GM21526 (cell line): Measurements from ENCODE around the gene CDK14.
"Not testable (repeated sequence)": the region's sequence is repeated elsewhere in the genome, so short reads cannot be mapped to it uniquely, and the experiment has no call there.

Experiments used
- ATAC-seq: cut with Tn5 transposase; IDR thresholded peaks from one replicate; pipeline ENCODE4 v1.9.1; 2021; ENCODE audit warnings: moderate library complexity; ENCODE audit not compliant: unreplicated experiment, low FRiP score

CDK14 gene

GRCh38 chr7:90749262-90749661 lies 153.1 kb downstream of the CDK14 start:
- ATAC-seq: no peak

DNA sequence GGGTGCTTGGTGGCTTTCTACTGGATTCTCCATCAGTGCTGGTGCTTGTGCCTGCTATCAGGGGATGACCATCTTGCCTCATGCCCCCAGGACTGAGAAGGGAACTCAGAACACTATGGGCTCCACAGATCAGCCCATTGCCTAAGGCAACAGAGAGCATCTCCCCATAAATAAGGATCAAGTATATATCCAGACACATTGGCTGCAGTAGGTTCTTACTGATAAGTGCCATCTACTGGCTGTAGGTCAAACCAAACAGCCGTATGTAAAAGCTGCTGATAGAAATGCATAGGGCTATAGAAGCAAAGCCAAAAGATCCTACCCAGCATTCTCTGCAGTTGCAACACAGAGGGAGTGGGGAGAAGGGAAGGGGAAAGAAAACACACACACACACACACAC lies 153.7 kb downstream of the CDK14 start:
- no peak for ATAC-seq

GRCh38 chr7:90751595-90751994 lies 155.5 kb downstream of the CDK14 start:
- ATAC-seq: no peak

GRCh38 chr7:90752051-90752450 lies 155.9 kb downstream of the CDK14 start:
- no peak for ATAC-seq

DNA sequence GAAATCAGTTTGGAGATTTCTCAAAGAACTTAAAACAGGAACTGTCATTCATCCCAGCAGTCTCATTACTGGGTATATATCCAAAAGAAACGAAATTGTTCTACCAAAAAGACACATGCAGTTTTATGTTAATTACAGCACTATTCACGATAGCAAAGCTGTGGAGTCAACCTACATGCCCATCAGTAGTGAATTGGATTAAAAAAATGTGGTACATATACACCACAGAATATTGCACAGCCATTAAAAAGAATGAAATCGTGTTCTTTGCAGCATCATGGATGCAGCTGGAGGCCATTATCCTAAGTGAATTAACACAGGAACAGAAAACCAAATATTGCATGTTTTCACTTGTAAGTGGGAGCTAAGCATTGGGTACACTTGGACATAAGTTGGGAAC lies 158.9 kb downstream of the CDK14 start:
- no peak for ATAC-seq

DNA sequence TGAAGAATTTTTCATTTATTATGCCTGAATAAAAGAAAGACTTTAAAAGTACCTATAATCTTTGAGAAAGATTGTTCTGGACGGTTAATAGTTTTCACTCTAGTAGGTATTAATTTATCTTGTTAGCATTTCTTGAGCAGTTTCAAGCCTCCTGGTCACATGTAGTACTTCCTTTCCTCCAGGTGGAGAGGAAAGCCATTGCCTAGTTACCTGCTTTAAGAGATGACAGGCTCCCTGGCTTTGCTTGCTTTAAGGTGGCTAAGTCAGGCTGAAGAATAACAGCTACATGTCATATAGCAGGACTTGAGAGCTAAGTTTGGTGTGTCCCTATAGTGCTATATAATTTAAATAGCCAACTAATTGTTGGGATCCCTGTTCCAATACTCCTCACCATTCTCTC lies 160.2 kb downstream of the CDK14 start:
- ATAC-seq: no peak

DNA sequence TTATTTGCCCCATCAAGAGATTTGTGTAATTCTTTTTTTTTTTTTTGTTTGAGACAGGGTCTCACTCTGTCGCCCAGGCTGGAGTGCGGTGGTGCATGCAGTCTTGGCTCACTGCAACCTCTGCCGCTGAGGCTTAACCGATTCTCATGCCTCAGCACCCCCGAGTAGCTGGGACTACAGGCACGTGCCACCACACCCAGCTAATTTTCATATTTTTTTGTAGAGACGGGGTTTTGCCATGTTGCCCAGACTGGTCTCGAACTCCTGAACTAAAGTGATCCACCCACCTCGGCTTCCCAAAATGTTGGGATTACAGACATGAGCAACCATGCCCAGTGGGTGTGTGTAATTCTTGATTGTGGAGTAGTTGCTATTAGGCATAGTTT lies 161.4 kb downstream of the CDK14 start:
- peak; percentile 71 for ATAC-seq

GRCh38 chr7:90758933-90759562 lies 162.9 kb downstream of the CDK14 start:
- ATAC-seq: no peak

DNA sequence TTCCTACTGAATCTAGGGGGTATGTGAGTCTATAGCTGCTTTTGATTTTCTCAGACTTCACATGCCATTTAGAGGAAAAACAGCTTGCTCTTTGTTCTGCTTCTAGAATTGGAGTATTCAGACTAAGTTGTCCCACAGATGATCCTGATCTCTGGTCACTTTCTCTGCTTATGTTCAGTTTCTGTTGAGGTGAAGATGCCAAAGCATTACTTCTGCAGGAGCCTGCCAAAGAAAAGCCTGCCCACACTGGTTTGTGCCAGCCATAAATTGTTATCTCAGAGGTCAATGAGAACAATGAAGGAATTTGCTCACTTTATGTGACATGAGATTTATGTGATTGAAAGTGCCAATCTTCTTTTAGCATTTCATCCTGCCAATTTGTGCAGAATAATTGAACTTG lies 163.6 kb downstream of the CDK14 start:
- no peak for ATAC-seq

- no peak for ATAC-seq
Measured at GRCh38 chr7:90760892-90761291, 164.8 kb downstream of the CDK14 start.

- ATAC-seq: no peak
Measured at GRCh38 chr7:90761584-90761983, 165.5 kb downstream of the CDK14 start.

- no peak for ATAC-seq
Measured at GRCh38 chr7:90763108-90763507, 167.0 kb downstream of the CDK14 start.

DNA sequence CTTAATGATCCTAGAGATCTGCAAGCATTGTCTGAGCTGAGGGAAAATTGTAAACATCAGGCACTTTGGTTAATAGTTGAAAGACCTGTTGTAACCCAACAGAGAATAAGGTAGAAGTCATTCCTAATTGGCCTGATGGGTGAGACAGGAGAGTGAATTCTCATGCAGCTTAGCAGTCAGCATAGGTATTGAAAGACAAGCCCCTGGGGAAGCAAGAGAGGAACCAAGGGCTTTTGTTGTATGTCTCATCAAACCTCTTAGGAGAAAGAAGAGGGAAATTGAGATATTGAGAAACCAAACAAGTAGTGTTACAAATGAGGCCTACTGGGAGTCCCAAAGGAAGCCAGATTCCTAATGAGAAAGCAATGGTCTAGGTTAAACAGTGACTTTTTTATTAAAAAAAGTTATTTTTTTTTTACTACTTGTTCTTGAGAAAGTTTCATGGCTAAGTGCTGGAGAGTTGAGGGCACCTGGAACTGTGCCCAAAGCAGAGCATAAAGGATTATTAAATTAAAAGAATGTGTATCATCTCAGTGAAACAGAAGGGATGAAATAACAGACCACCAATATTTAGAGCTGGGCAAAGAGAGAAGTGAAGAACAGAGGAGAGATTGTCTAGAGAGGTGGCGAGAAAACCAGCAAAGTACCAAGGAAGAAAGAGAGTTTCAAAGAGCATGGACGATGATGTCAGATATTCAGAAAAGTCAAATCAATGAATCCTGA lies 168.9 kb downstream of the CDK14 start:
- no peak for ATAC-seq

- ATAC-seq: no peak
Measured at GRCh38 chr7:90766814-90767564, 170.9 kb downstream of the CDK14 start.

GRCh38 chr7:90768301-90768700 lies 172.2 kb downstream of the CDK14 start:
- ATAC-seq: no peak

GRCh38 chr7:90769036-90769435 lies 172.9 kb downstream of the CDK14 start:
- no peak for ATAC-seq

- not testable (repeated sequence) for ATAC-seq
Measured at GRCh38 chr7:90769566-90769965, 173.4 kb downstream of the CDK14 start.

- ATAC-seq: no peak
Measured at GRCh38 chr7:90771281-90771680, 175.2 kb downstream of the CDK14 start.

GRCh38 chr7:90772410-90772809 lies 176.3 kb downstream of the CDK14 start:
- no peak for ATAC-seq

GRCh38 chr7:90773269-90773668 lies 177.1 kb downstream of the CDK14 start:
- no peak for ATAC-seq

- no peak for ATAC-seq
Measured at GRCh38 chr7:90774706-90775105, 178.6 kb downstream of the CDK14 start.
